ENCODE data around the gene GNAS.
"Not testable (repeated sequence)": the region's sequence is repeated elsewhere in the genome, so short reads cannot be mapped to it uniquely, and the experiment has no call there.

The GNAS gene

GRCh38 chr20:58942549-58942948 is 90.0 kb downstream of the GNAS start:
- Histone ChIP-seq H3K36me3 (ENCODE audit: control insufficient read depth in 1 of 2, insufficient read depth in 2 of 2, low read length in 2 of 2) (no peaks in the 10 kb centered on the region), H3K9me3 (ENCODE audit: control insufficient read depth in 1 of 2, low read length in 2 of 2) (no peaks in the 10 kb centered on the region), H3K27ac (ENCODE audit: low read length) (no peak overlapping the region), H3K4me3 (ENCODE audit: low read depth in 1 of 2, low read length in 2 of 2) (no peak overlapping the region), H3K27me3 (ENCODE audit: low read depth, low read length) (no peaks in the 10 kb centered on the region), H3K4me1 (ENCODE audit: control insufficient read depth in 1 of 2, insufficient read depth in 2 of 2, low read length in 2 of 2) (no peaks in the 10 kb centered on the region)

- no peaks in the 10 kb centered on the region for H3K4me1 ChIP-seq (ENCODE audit: control insufficient read depth in 1 of 2, insufficient read depth in 2 of 2, low read length in 2 of 2)
- no peaks in the 10 kb centered on the region for H3K9me3 ChIP-seq (ENCODE audit: control insufficient read depth in 1 of 2, low read length in 2 of 2)
- H3K27ac ChIP-seq (ENCODE audit: low read length) = no peak overlapping the region
- H3K4me3 ChIP-seq (ENCODE audit: low read depth in 1 of 2, low read length in 2 of 2) = no peak overlapping the region
- no peaks in the 10 kb centered on the region for H3K36me3 ChIP-seq (ENCODE audit: control insufficient read depth in 1 of 2, insufficient read depth in 2 of 2, low read length in 2 of 2)
- H3K27me3 ChIP-seq (ENCODE audit: low read depth, low read length) = no peaks in the 10 kb centered on the region
These were observed 92.1 kb downstream of the GNAS start for GRCh38 chr20:58944610-58945009.

GRCh38 chr20:58945965-58946631 is 93.6 kb downstream of the GNAS start:
- H3K36me3 ChIP-seq (ENCODE audit: control insufficient read depth in 1 of 2, insufficient read depth in 2 of 2, low read length in 2 of 2) = no peaks in the 10 kb centered on the region
- no peaks in the 10 kb centered on the region for H3K4me1 ChIP-seq (ENCODE audit: control insufficient read depth in 1 of 2, insufficient read depth in 2 of 2, low read length in 2 of 2)
- no peak overlapping the region for H3K4me3 ChIP-seq (ENCODE audit: low read depth in 1 of 2, low read length in 2 of 2)
- H3K27ac ChIP-seq (ENCODE audit: low read length) = no peak overlapping the region
- H3K27me3 ChIP-seq (ENCODE audit: low read depth, low read length) = no peaks in the 10 kb centered on the region
- no peaks in the 10 kb centered on the region for H3K9me3 ChIP-seq (ENCODE audit: control insufficient read depth in 1 of 2, low read length in 2 of 2)

GRCh38 chr20:58947797-58948388 is 95.4 kb downstream of the GNAS start:
- H3K36me3 ChIP-seq (ENCODE audit: control insufficient read depth in 1 of 2, insufficient read depth in 2 of 2, low read length in 2 of 2); H3K4me3 ChIP-seq (ENCODE audit: low read depth in 1 of 2, low read length in 2 of 2); H3K27me3 ChIP-seq (ENCODE audit: low read depth, low read length); H3K4me1 ChIP-seq (ENCODE audit: control insufficient read depth in 1 of 2, insufficient read depth in 2 of 2, low read length in 2 of 2); H3K27ac ChIP-seq (ENCODE audit: low read length); H3K9me3 ChIP-seq (ENCODE audit: control insufficient read depth in 1 of 2, low read length in 2 of 2): not testable (repeated sequence)

GRCh38 chr20:58950603-58951002 is 98.1 kb downstream of the GNAS start:
- no peaks in the 10 kb centered on the region for H3K27me3 ChIP-seq (ENCODE audit: low read depth, low read length)
- H3K4me1 ChIP-seq (ENCODE audit: control insufficient read depth in 1 of 2, insufficient read depth in 2 of 2, low read length in 2 of 2) = no peaks in the 10 kb centered on the region
- no peaks in the 10 kb centered on the region for H3K9me3 ChIP-seq (ENCODE audit: control insufficient read depth in 1 of 2, low read length in 2 of 2)
- no peak overlapping the region for H3K27ac ChIP-seq (ENCODE audit: low read length)
- H3K36me3 ChIP-seq (ENCODE audit: control insufficient read depth in 1 of 2, insufficient read depth in 2 of 2, low read length in 2 of 2) = no peaks in the 10 kb centered on the region
- H3K4me3 ChIP-seq (ENCODE audit: low read depth in 1 of 2, low read length in 2 of 2) = no peak overlapping the region

- Histone ChIP-seq H3K36me3 (ENCODE audit: control insufficient read depth in 1 of 2, insufficient read depth in 2 of 2, low read length in 2 of 2) (no peaks in the 10 kb centered on the region), H3K4me3 (ENCODE audit: low read depth in 1 of 2, low read length in 2 of 2) (no peak overlapping the region), H3K4me1 (ENCODE audit: control insufficient read depth in 1 of 2, insufficient read depth in 2 of 2, low read length in 2 of 2) (no peaks in the 10 kb centered on the region), H3K9me3 (ENCODE audit: control insufficient read depth in 1 of 2, low read length in 2 of 2) (no peaks in the 10 kb centered on the region), H3K27me3 (ENCODE audit: low read depth, low read length) (no peaks in the 10 kb centered on the region), H3K27ac (ENCODE audit: low read length) (no peak overlapping the region)
These were observed 100.5 kb downstream of the GNAS start for GRCh38 chr20:58953050-58953449.

- Histone ChIP-seq H3K36me3 (ENCODE audit: control insufficient read depth in 1 of 2, insufficient read depth in 2 of 2, low read length in 2 of 2) (no peaks in the 10 kb centered on the region), H3K4me1 (ENCODE audit: control insufficient read depth in 1 of 2, insufficient read depth in 2 of 2, low read length in 2 of 2) (no peaks in the 10 kb centered on the region), H3K27me3 (ENCODE audit: low read depth, low read length) (no peaks in the 10 kb centered on the region), H3K9me3 (ENCODE audit: control insufficient read depth in 1 of 2, low read length in 2 of 2) (no peaks in the 10 kb centered on the region), H3K4me3 (ENCODE audit: low read depth in 1 of 2, low read length in 2 of 2) (no peak overlapping the region), H3K27ac (ENCODE audit: low read length) (no peak overlapping the region)
These were observed 103.6 kb downstream of the GNAS start for GRCh38 chr20:58956078-58956477.

GRCh38 chr20:58959652-58960051 is 107.1 kb downstream of the GNAS start:
- H3K27ac ChIP-seq (ENCODE audit: low read length) = no peak overlapping the region
- H3K4me1 ChIP-seq (ENCODE audit: control insufficient read depth in 1 of 2, insufficient read depth in 2 of 2, low read length in 2 of 2) = no peaks in the 10 kb centered on the region
- no peaks in the 10 kb centered on the region for H3K9me3 ChIP-seq (ENCODE audit: control insufficient read depth in 1 of 2, low read length in 2 of 2)
- H3K4me3 ChIP-seq (ENCODE audit: low read depth in 1 of 2, low read length in 2 of 2) = no peak overlapping the region
- no peaks in the 10 kb centered on the region for H3K36me3 ChIP-seq (ENCODE audit: control insufficient read depth in 1 of 2, insufficient read depth in 2 of 2, low read length in 2 of 2)
- no peaks in the 10 kb centered on the region for H3K27me3 ChIP-seq (ENCODE audit: low read depth, low read length)

All from muscle layer of duodenum (tissue), 2 donors.